ENCODE measurements around the gene FOXL3. TPM values are rescaled to one million over a fixed set of nuclear protein-coding genes. Genes with fewer than 3 reads are reported as not detected.

Gene FOXL3
- polyA plus RNA-seq, 1 of the 3 experiments (the other 2 are of a cell fraction), result not detected

DNA sequence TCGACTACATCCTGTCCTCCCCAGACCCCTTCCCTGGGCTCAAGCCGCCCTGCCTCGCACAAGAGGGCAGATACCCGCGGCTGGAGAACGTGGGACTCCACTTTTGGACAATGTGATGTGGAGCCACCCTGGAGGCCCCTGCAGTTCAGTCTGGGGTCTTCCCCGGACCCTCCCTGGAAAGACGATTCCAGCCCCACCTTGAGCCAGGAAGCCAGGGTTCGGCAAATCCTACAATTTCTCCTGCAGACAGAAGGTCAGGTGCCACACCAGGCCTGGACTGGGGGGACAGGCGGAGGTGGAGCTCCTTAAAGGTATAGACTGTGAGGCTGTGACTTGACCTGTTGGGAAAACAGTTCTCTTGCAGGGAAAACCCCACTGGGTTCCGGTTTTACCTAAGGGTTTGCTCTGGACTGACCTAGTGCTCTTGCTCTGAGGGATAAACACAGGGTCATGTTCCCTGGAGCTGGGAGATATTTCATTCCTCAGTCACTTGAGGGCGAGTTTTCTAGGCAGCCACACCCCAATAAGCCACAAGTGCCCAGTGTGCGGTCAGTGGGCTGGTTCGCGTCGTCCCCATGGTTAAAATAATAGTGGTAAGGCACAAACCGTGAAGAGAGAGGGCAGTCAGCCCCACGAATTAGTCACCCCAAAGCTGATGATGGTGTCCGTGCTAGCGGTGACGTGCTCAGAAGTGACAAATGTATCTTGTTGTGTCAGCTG is 1.6 kb downstream of the FOXL3 start:
- peaks cover 91% of the 10 kb centered on the region for H3K27me3 ChIP-seq (ENCODE audit: insufficient read depth)
- CTCF ChIA-PET, result no interaction called here
- 23% methylated on average over 19 of the region's 21 CpGs for WGBS (ENCODE audit: low lambda C conversion rate)

GRCh38 chr7:292226-292625 is 2.3 kb downstream of the FOXL3 start:
- no peak for DNase-seq
- no peak overlapping the region for H3K4me2 ChIP-seq
- H3K36me3 ChIP-seq (replicated peaks in 1 of 2; ENCODE audit: control insufficient read depth in 1 of 2, insufficient read depth in 2 of 2, low read length in 1 of 2), result no peaks in the 10 kb centered on the region
- peaks cover 3% of the 10 kb centered on the region; the same call in 1 of the 2 replicates for H4K20me1 ChIP-seq (ENCODE audit: insufficient read depth)
- 16% methylated on average over 7 of the region's 7 CpGs for WGBS (ENCODE audit: low lambda C conversion rate)
- no peaks in the 10 kb centered on the region for H3K79me2 ChIP-seq (ENCODE audit: insufficient read depth)
- ChIA-PET POLR2A (no interaction called here), CTCF (no interaction called here)
- no peak for TF ChIP-seq ELF1 (IDR thresholded peaks at IDR 0.05)
- no peak for TF ChIP-seq POLR2AphosphoS5 (IDR thresholded peaks at IDR 0.05; ENCODE audit: low read depth, low read length)
- TF ChIP-seq SIN3A (IDR thresholded peaks at IDR 0.05; ENCODE audit: borderline replicate concordance, low read depth, low read length), result no peak
- TF ChIP-seq, protein P1, sequence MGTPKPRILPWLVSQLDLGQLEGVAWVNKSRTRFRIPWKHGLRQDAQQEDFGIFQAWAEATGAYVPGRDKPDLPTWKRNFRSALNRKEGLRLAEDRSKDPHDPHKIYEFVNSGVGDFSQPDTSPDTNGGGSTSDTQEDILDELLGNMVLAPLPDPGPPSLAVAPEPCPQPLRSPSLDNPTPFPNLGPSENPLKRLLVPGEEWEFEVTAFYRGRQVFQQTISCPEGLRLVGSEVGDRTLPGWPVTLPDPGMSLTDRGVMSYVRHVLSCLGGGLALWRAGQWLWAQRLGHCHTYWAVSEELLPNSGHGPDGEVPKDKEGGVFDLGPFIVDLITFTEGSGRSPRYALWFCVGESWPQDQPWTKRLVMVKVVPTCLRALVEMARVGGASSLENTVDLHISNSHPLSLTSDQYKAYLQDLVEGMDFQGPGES (IDR thresholded peaks at IDR 0.05; ENCODE audit: low read depth, low read length), result no peak
- no peak for TF ChIP-seq MXI1 (IDR thresholded peaks at IDR 0.05; ENCODE audit: low read depth, low read length)
- H3K9me3 ChIP-seq, result no peaks in the 10 kb centered on the region
- peaks cover 85% of the 10 kb centered on the region for H3K27me3 ChIP-seq (ENCODE audit: insufficient read depth)
- H3K9me2 ChIP-seq, result no peaks in the 10 kb centered on the region
- no peaks in the 10 kb centered on the region for H3K4me1 ChIP-seq (ENCODE audit: control insufficient read depth in 1 of 2, insufficient read depth in 2 of 2, low read depth in 1 of 2, low read length in 1 of 2)
- H2AFZ ChIP-seq (ENCODE audit: low read depth), result no peak overlapping the region
- no peak overlapping the region for H3K4me3 ChIP-seq (ENCODE audit: low read depth in 2 of 2, low read length in 1 of 2)
- no peaks in the 10 kb centered on the region for H3F3A ChIP-seq (replicated peaks; ENCODE audit: insufficient read depth)
- no peak overlapping the region for H3K27ac ChIP-seq (ENCODE audit: low read depth in 2 of 2, low read length in 1 of 2)
- no peak overlapping the region for H3K9ac ChIP-seq

More for the DNA sequence above, 1.6 kb downstream of the FOXL3 start:
- H3K9ac ChIP-seq, result no peak overlapping the region
- POLR2A ChIA-PET, result no interaction called here
- peaks cover 3% of the 10 kb centered on the region; the same call in 1 of the 2 replicates for H4K20me1 ChIP-seq (ENCODE audit: insufficient read depth)
- no peak overlapping the region for H3K4me2 ChIP-seq
- no peaks in the 10 kb centered on the region for H3K9me3 ChIP-seq
- H3K4me3 ChIP-seq (ENCODE audit: low read depth in 2 of 2, low read length in 1 of 2), result no peak overlapping the region
- TF ChIP-seq GATA2 (CRISPR knock-in tag; IDR thresholded peaks at IDR 0.05), result no peak
- TF ChIP-seq, protein P2, sequence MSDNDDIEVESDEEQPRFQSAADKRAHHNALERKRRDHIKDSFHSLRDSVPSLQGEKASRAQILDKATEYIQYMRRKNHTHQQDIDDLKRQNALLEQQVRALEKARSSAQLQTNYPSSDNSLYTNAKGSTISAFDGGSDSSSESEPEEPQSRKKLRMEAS (IDR thresholded peaks at IDR 0.05; ENCODE audit: low read depth), result no peak
- TF ChIP-seq TEAD4 (IDR thresholded peaks at IDR 0.05; ENCODE audit: borderline replicate concordance, insufficient read depth), result no peak
- no peak for TF ChIP-seq EP300 (IDR thresholded peaks at IDR 0.05; ENCODE audit: borderline replicate concordance in 1 of 2, low read depth in 1 of 2, low read length in 1 of 2)
- no peak for TF ChIP-seq EZH2phosphoT487 (IDR thresholded peaks at IDR 0.05; ENCODE audit: borderline replicate concordance, low read depth)
- no peak for TF ChIP-seq ELF1 (IDR thresholded peaks at IDR 0.05)
- no peaks in the 10 kb centered on the region for H3K79me2 ChIP-seq (ENCODE audit: insufficient read depth)
- no peaks in the 10 kb centered on the region for H3F3A ChIP-seq (replicated peaks; ENCODE audit: insufficient read depth)
- no peak overlapping the region for H3K27ac ChIP-seq (ENCODE audit: low read depth in 2 of 2, low read length in 1 of 2)
- H3K9me2 ChIP-seq, result no peaks in the 10 kb centered on the region
- H3K36me3 ChIP-seq (replicated peaks in 1 of 2; ENCODE audit: control insufficient read depth in 1 of 2, insufficient read depth in 2 of 2, low read length in 1 of 2), result no peaks in the 10 kb centered on the region
- no peak overlapping the region for H2AFZ ChIP-seq (ENCODE audit: low read depth)
- DNase-seq, result no peak
- no peaks in the 10 kb centered on the region for H3K4me1 ChIP-seq (ENCODE audit: control insufficient read depth in 1 of 2, insufficient read depth in 2 of 2, low read depth in 1 of 2, low read length in 1 of 2)
